Stimulated activated memory B cell treated with anti-CD40 and anti-IgM and Interleukin-4, amounts not matched to agents 10 μg/mL and 1 μg/mL and 100 μg/mL, for 72 hours (primary cell): ENCODE results near the gene SLC27A2.
"Not testable (repeated sequence)": the region's sequence is repeated elsewhere in the genome, so short reads cannot be mapped to it uniquely, and the experiment has no call there.

Experiments used
- ATAC-seq: fragments of 150-1000 bp; cut with Tn5 transposase; 2 replicates; pipeline ENCODE4 v1.10.0; 2021
- H3K27ac Mint-ChIP-seq: one replicate; pipeline ENCODE4 v1.8.0; 2022; ENCODE audit warnings: mild to moderate bottlenecking, mixed read lengths
- H3K27me3 Mint-ChIP-seq: one replicate; pipeline ENCODE4 v1.8.0; 2022; ENCODE audit warnings: mixed read lengths
- H3K36me3 Mint-ChIP-seq: one replicate; pipeline ENCODE4 v1.8.0; 2022; ENCODE audit warnings: mixed read lengths
- H3K4me1 Mint-ChIP-seq: one replicate; pipeline ENCODE4 v1.8.0; 2022; ENCODE audit warnings: mixed read lengths
- H3K4me3 Mint-ChIP-seq: one replicate; pipeline ENCODE4 v1.8.0; 2022; ENCODE audit warnings: mild to moderate bottlenecking, moderate library complexity, mixed read lengths
- H3K9me3 Mint-ChIP-seq: one replicate; pipeline ENCODE4 v1.8.0; 2022; ENCODE audit warnings: mixed read lengths

The SLC27A2 gene

DNA sequence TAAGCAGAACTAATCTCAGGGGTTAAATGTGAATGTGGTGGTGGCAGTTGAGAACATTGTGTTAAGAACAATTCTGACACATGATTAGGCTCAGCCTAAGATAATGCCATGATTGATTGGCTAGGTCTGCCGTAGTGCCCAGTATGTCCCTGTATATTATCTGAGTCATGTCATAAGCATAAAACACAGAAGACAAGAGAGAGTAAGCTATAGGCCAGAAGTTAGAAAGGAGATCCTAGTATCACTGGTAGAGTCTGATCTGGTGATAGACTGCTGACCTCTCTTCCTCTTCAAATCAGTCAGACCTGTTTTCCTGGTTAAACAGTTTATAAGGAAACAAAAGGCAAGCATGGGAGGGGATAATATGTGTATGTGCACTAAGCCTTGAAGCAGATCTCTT, 32.9 kb upstream of the SLC27A2 start:
- no peak overlapping the region for H3K27ac Mint-ChIP-seq
- H3K4me1 Mint-ChIP-seq = peaks cover 15% of the 10 kb centered on the region
- no peak overlapping the region for H3K4me3 Mint-ChIP-seq
- peaks cover 2% of the 10 kb centered on the region for H3K9me3 Mint-ChIP-seq
- H3K27me3 Mint-ChIP-seq = no peaks in the 10 kb centered on the region
- no peak for ATAC-seq
- no peaks in the 10 kb centered on the region for H3K36me3 Mint-ChIP-seq

DNA sequence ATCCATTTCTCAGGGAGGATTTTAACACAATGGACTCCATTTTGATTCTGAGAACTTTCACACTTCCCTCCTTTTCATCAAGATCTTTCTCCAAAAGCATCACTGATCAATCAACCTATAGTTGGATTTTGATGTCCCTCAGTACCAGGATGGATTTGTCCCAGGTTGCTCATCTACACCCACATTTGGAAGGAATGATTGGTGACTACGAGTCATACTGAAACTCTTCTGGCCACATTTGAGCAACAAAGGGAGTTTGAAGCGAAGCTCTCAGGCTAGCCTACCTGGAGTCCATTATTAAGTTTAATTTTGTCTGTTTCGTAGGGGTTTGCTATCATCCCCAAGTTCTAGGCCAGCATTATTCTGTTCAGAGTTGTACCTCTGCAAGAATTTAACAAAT, 31.6 kb upstream of the SLC27A2 start:
- Mint-ChIP-seq H3K4me3 (no peak overlapping the region), H3K4me1 (peaks cover 5% of the 10 kb centered on the region), H3K27ac (no peak overlapping the region), H3K36me3 (no peaks in the 10 kb centered on the region), H3K27me3 (no peaks in the 10 kb centered on the region), H3K9me3 (no peaks in the 10 kb centered on the region)
- no peak for ATAC-seq

DNA sequence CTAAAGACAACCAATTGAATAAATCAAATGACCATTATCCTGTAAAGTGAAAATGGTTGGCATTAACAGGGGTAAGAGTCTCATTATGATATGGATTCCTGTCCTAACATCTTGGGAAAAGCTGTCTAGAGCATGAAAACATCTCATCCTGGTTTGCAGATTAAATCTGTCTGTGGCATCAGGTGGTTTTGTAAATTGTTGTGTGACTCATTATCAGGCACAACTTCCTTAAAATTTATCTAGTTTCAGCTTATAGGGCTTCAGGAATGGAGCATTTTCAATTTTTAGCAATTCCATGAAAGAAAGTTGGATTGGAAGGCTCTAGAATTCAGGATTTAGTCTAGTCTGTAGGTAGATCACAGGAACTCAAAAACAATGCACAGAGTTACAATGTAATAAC, 31.1 kb upstream of the SLC27A2 start:
- no peaks in the 10 kb centered on the region for H3K36me3 Mint-ChIP-seq
- H3K4me3 Mint-ChIP-seq = no peak overlapping the region
- no peak overlapping the region for H3K27ac Mint-ChIP-seq
- H3K4me1 Mint-ChIP-seq = no peaks in the 10 kb centered on the region
- ATAC-seq = no peak
- no peaks in the 10 kb centered on the region for H3K9me3 Mint-ChIP-seq
- H3K27me3 Mint-ChIP-seq = no peaks in the 10 kb centered on the region

DNA sequence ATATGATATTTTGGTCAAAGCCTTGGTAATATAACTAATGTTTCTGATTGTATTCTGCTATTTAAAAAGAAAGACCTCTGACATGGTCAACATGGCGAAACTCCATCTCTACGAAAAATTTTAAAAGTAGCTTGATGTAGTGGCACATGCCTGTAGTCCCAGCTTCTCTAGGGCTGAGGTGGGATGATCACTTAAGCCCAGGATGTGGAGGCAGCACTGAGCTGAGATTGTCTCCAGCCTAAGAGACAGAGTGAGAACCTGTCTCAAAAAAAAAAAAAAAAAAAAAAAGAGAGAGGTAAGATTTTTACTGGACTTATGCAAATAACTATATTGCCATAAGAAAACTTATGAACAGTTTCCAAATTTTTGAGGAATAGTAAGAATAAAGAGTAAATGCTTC, 30.5 kb upstream of the SLC27A2 start:
- ATAC-seq = no peak
- Mint-ChIP-seq H3K27me3 (no peaks in the 10 kb centered on the region), H3K4me1 (no peaks in the 10 kb centered on the region), H3K9me3 (no peaks in the 10 kb centered on the region), H3K36me3 (no peaks in the 10 kb centered on the region), H3K27ac (no peak overlapping the region), H3K4me3 (no peak overlapping the region)

DNA sequence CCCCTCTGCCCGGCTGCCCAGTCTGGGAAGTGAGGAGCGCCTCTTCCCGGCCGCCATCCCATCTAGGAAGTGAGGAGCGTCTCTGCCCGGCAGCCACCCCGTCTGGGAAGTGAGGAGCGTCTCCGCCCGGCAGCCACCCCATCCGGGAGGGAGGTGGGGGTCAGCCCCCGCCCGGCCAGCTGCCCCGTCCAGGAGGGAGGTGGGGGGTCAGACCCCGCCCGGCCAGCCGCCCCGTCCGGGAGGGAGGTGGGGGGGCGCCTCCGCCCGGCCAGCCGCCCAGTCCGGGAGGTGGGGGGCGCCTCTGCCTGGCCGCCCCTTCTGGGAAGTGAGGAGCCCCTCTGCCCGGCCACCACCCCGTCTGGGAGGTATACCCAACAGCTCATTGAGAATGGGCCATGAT, 23.8 kb upstream of the SLC27A2 start:
- H3K4me1 Mint-ChIP-seq, H3K36me3 Mint-ChIP-seq, H3K27ac Mint-ChIP-seq, H3K27me3 Mint-ChIP-seq, H3K4me3 Mint-ChIP-seq, ATAC-seq: not testable (repeated sequence)
- peaks cover 13% of the 10 kb centered on the region for H3K9me3 Mint-ChIP-seq

DNA sequence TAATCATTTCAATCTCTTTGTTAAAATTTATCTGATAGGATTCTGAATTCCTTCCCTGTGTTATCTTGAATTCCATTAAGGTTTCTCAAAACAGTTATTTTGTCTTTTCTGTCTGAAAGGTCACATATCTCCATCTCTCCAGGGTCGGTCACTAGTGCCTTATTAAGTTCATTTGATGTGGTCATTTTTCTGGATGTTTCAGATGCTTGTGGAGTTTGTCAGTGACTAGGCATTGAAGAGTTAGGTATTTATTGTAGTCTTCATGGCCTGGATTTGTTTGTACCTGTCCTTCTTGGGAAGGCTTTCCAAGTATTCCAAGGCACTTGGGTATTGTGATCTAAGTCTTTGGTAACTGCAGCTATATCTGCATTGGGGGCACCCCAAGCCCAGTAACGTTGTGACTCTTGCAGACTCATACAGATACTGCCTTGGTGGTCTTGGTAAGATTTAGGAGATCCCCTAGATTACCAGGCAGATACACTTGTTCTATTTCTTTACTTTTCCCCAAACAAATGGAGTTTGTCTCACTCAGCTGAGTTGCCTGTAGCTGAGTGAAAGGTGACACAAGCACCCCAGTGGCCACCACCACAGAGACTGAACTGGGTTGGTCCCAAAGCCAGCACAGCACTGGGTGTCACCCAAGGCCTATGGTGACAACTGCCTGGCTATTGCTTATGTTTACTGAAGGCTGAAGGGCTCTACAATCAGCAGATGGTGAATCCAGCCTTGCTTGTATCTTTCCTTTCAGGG, 18.9 kb upstream of the SLC27A2 start:
- H3K27ac Mint-ChIP-seq = no peak overlapping the region
- no peak for ATAC-seq

DNA sequence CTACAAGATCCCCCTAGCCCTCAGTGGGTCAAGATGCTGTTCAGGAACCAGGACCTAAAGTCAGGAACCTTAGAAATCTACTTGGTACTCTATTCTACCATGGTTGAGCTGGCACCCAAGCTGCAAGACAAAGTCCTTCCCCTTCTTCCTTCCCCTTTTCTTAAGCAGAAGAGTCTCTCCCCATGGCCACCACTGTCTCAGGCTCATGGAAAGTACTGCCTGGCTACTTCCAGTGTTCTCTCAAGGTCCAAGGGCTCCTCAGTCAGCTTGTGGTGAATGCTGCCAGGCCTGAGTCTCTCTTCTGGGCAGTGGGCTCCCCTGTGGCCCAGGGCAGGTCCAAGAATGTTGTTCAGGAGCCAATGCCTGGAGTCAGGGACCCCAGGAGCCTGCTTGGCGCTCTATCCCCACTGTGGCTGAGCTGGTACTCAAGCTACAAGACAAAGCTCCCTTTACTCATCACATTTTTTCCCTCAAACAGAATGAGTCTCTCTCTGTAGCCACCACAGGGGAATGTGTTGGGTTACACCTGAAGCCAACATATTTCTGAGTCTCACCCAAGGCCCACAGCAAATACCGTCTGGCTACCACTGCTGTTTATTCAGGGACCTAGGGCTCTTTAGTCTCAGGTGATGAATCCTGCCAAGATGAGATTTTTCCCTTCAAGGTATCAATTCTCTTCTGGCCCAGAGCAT, 18.1 kb upstream of the SLC27A2 start:
- no peak for ATAC-seq
- H3K36me3 Mint-ChIP-seq = no peaks in the 10 kb centered on the region
- peaks cover 50% of the 10 kb centered on the region for H3K27me3 Mint-ChIP-seq
- H3K9me3 Mint-ChIP-seq = peaks cover 3% of the 10 kb centered on the region
- no peak overlapping the region for H3K4me3 Mint-ChIP-seq
- H3K27ac Mint-ChIP-seq = no peak overlapping the region
- H3K4me1 Mint-ChIP-seq = no peaks in the 10 kb centered on the region

More for the DNA sequence above, 18.9 kb upstream of the SLC27A2 start:
- H3K27me3 Mint-ChIP-seq = peaks cover 43% of the 10 kb centered on the region
- H3K36me3 Mint-ChIP-seq = no peaks in the 10 kb centered on the region
- no peak overlapping the region for H3K4me3 Mint-ChIP-seq
- no peaks in the 10 kb centered on the region for H3K4me1 Mint-ChIP-seq
- peaks cover 3% of the 10 kb centered on the region for H3K9me3 Mint-ChIP-seq

DNA sequence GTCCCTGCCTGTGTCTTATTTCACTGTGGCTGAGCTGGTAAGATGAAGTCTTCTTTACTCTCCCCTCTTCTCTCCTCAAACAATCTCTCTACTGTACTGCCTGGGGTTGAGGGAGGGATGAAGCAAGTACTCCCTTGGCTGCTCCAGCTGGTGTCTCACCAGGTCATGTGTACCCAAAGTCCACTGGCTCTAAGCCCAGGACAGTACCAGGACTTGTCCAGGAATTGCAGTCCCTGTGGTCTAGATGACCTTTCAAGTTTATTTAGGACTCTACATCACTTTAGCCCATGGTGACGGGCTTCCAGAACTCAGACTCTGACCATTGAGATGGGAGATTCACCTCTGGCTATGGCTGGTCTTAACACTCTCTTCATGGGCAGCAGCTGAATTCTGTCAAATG, 17.5 kb upstream of the SLC27A2 start:
- Mint-ChIP-seq H3K4me3 (no peak overlapping the region), H3K4me1 (no peaks in the 10 kb centered on the region), H3K9me3 (peaks cover 3% of the 10 kb centered on the region), H3K36me3 (no peaks in the 10 kb centered on the region), H3K27me3 (peaks cover 56% of the 10 kb centered on the region), H3K27ac (no peak overlapping the region)
- no peak for ATAC-seq

DNA sequence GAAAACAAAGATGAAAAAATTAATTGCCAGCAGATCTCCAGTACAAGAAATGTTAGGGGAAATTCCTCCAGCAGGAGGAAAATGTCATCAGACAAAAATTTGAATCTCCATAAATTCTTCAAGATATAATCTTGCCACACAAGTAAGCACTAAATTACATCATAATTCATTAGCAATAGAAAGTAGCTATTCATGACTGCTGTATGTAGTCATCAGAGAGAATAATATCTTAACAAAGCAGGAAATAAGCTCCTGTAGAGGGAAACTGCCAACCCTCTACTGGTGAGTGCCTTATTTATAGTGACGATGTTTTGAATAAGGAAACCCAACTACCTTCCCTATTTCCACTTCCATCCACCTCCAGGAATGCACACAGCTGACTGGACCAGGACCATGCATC, 15.8 kb upstream of the SLC27A2 start:
- Mint-ChIP-seq H3K4me3 (no peak overlapping the region), H3K36me3 (no peaks in the 10 kb centered on the region), H3K4me1 (no peaks in the 10 kb centered on the region), H3K9me3 (peaks cover 3% of the 10 kb centered on the region), H3K27ac (no peak overlapping the region), H3K27me3 (peaks cover 63% of the 10 kb centered on the region)
- no peak for ATAC-seq

DNA sequence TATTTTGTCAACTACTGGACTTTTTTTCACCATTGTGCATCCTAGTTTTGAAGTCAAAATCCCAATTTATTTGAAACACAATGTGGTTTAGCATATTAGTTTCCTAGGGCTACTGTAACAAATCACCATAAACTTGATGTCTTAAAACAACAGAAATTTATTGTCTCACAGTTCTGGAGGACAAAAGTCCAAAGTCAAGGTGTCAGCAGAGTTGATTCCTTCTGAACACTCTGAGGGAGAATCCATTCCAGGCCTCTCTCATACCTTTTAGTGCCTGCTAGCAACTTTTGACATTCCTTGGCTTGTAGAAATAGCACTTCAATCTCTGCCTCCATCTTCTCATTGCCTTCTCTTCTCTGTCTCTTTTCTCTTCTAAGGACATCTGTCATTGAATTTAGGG, 14.9 kb upstream of the SLC27A2 start:
- peaks cover 63% of the 10 kb centered on the region for H3K27me3 Mint-ChIP-seq
- H3K4me1 Mint-ChIP-seq = no peaks in the 10 kb centered on the region

DNA sequence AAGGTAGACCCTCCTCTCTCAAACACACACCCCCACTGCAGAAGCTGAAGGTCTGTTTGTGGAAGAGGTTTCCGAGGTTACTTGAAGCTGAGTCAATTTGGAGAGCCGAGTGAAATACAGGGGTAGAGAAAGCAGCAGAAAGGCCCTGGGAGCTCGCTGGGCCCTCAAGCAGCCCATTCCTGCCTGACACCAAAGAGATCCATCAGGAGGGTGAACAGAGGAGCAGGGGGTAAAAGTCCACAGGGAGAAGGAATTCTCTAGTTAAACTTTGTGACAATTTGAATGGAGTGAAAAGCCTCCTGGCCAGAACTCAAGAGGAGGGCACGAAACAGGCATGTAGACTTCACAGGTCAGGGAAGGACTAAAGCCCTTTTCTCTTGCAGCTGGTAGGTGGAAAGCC, 13.6 kb upstream of the SLC27A2 start:
- H3K27me3 Mint-ChIP-seq = peaks cover 53% of the 10 kb centered on the region

More for the DNA sequence above, 14.9 kb upstream of the SLC27A2 start:
- H3K27ac Mint-ChIP-seq = no peak overlapping the region
- H3K9me3 Mint-ChIP-seq = peaks cover 3% of the 10 kb centered on the region
- no peak overlapping the region for H3K4me3 Mint-ChIP-seq
- no peaks in the 10 kb centered on the region for H3K36me3 Mint-ChIP-seq
- ATAC-seq = no peak

DNA sequence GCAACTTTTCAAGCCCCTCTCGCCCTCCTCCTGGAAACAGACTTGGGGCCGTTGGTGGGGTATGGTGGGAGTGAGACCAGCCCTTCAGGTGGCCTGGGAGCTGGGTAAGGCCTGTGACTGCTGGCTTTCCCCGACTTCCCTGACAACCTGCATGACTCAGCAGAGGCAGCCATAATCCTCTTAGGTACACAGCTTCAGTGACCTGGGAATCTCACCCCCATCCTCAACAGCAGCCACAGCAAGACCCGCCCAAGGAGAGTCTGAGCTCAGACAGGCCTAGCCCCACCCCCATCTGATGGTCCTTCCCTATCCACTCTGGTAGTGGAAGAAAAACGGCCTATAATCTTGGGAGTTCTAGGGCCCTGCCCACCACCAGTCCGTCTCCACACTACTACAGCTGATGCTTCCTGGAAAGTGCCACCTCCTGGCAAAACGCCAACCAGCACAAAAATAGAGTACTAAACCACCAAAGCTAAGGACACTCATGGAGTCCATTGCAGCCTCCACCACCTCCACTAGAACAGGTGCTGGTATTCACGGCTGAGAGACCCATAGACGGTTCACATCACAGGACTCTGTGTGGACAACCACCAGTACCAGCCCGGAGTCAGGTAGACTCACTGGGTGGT, 13.1 kb upstream of the SLC27A2 start:
- Mint-ChIP-seq H3K27ac (no peak overlapping the region), H3K4me3 (no peak overlapping the region)
- no peak for ATAC-seq

More for the DNA sequence above, 13.6 kb upstream of the SLC27A2 start:
- Mint-ChIP-seq H3K9me3 (no peaks in the 10 kb centered on the region), H3K4me3 (no peak overlapping the region), H3K36me3 (no peaks in the 10 kb centered on the region), H3K27ac (no peak overlapping the region), H3K4me1 (no peaks in the 10 kb centered on the region)
- ATAC-seq = no peak

DNA sequence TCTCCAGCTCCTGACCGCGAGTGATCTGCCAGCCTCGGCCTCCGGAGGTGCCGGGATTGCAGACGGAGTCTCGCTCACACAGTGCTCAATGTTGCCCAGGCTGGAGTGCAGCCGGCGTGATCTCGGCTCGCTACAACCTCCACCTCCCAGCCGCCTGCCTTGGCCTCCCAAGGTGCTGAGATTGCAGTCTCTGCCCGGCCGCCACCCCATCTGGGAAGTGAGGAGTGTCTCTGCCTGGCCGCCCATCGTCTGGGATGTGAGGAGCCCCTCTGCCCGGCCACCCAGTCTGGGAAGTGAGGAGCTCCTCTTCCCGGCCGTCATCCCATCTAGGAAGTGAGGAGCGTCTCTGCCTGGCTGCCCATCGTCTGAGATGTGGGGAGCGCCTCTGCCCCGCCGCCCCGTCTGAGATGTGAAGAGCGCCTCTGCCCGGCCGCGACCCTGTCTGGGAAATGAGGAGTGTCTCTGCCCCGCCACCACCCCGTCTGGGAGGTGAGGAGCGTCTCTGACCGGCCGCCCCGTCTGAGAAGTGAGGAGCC, 9.6 kb upstream of the SLC27A2 start:
- not testable (repeated sequence) for H3K36me3 Mint-ChIP-seq, H3K4me1 Mint-ChIP-seq, H3K4me3 Mint-ChIP-seq, H3K27ac Mint-ChIP-seq, ATAC-seq, H3K9me3 Mint-ChIP-seq
- H3K27me3 Mint-ChIP-seq = peaks cover 44% of the 10 kb centered on the region

More for the DNA sequence above, 13.1 kb upstream of the SLC27A2 start:
- no peaks in the 10 kb centered on the region for H3K36me3 Mint-ChIP-seq
- H3K4me1 Mint-ChIP-seq = no peaks in the 10 kb centered on the region
- no peaks in the 10 kb centered on the region for H3K9me3 Mint-ChIP-seq
- peaks cover 58% of the 10 kb centered on the region for H3K27me3 Mint-ChIP-seq

DNA sequence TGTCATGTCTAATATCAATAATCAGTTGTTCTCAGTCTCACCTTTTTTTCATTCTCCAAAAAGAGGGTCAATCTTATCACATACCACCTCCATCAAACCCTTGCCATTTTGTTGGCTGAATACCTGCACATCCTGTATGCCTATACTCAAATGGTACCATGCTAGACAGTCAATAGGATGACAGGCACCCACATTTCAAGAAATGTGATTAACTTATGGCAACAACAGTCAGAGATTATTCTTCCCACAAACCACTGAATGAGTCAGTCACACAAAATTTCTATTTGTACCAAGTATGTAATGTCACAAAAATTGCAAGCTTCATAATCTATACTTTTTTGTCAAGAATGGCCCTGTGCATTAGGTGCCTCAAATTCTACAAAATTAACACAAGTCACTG, 5.1 kb upstream of the SLC27A2 start:
- H3K27ac Mint-ChIP-seq = no peak overlapping the region
- no peak for ATAC-seq
- H3K27me3 Mint-ChIP-seq = peaks cover 27% of the 10 kb centered on the region
- no peaks in the 10 kb centered on the region for H3K36me3 Mint-ChIP-seq
- H3K4me3 Mint-ChIP-seq = no peak overlapping the region
- H3K4me1 Mint-ChIP-seq = no peaks in the 10 kb centered on the region
- peaks cover 3% of the 10 kb centered on the region for H3K9me3 Mint-ChIP-seq

DNA sequence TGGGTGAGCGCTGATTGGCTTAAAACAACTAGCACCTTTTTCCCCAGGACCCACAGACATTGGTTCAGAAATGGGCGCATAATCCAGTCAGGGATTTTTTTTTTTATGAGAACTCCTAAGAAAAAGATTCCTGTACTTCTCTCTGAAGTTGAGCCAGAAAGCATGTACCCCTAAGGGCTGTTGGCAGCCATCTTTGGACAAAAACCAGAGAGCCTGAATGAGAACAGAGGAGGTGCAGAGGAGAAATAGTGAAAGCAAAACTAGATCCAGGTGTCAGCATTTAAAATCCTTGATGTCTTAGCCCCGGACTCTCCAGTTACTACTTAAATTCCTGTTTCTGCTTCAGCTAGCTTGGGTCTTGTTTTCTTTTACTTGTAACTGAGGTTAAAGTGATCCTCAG, 1.9 kb upstream of the SLC27A2 start:
- no peak overlapping the region for H3K27ac Mint-ChIP-seq
- peaks cover 15% of the 10 kb centered on the region for H3K4me1 Mint-ChIP-seq
- peaks cover 3% of the 10 kb centered on the region for H3K9me3 Mint-ChIP-seq
- H3K27me3 Mint-ChIP-seq = peaks cover 33% of the 10 kb centered on the region
- no peak for ATAC-seq
- no peak overlapping the region for H3K4me3 Mint-ChIP-seq
- H3K36me3 Mint-ChIP-seq = no peaks in the 10 kb centered on the region
